BJ (cell line): ENCODE data around the gene KMT2C. TPM values are rescaled to one million over a fixed set of nuclear protein-coding genes. Genes with fewer than 3 reads are reported as not detected.

Source experiments
- CTCF ChIA-PET: fragments of 350-600 bp; formaldehyde crosslinking; extraction: SDS; loops from one replicate; lab custom pipeline; 2021; ENCODE audit warnings: antibody characterized with exemption, inconsistent platforms; lab: Yijun Ruan, JAX
- POLR2A ChIA-PET: fragments of 300-600 bp; sonication (Branson Sonifier 250); formaldehyde crosslinking; extraction: SDS; loops from one replicate; lab custom pipeline; 2021; ENCODE audit warnings: antibody characterized with exemption; lab: Charles Lee
- DNase-seq: peaks from one replicate; pipeline ENCODE4 v3.0.0-alpha.2; 2011; ENCODE audit warnings: low read depth
- H3K27me3 ChIP-seq: 2 replicates; pipeline ENCODE4 v1.6.0; 2011; ENCODE audit warnings: low read length; ENCODE audit not compliant: control insufficient read depth, insufficient read depth
- H3K36me3 ChIP-seq: 2 replicates; pipeline ENCODE4 v1.5.1; 2011; ENCODE audit warnings: low read length; ENCODE audit not compliant: control insufficient read depth, insufficient read depth
- H3K4me3 ChIP-seq: 2 replicates; pipeline ENCODE4 v1.5.1; 2011; ENCODE audit warnings: low read depth, mild to moderate bottlenecking, control low read depth, low read length
- CTCF ChIP-seq: IDR thresholded peaks from 2 replicates; pipeline ENCODE4 v1.5.1; 2011; ENCODE audit warnings: low read depth, mild to moderate bottlenecking, control low read depth, inconsistent platforms, low read length, moderate library complexity; ENCODE audit not compliant: insufficient read depth
- polyA plus RNA-seq: library from polyadenylated mRNA; depleted of rRNA; stranded (reverse); fragments of >200 nt; gene quantifications from 2 replicates; pipeline ENCODE4 v1.2.3, GENCODE V29; 2011

Gene KMT2C
- polyA plus RNA-seq, 1 experiment = 6.9 TPM

- no peaks in the 10 kb centered on the region for H3K27me3 ChIP-seq
- POLR2A ChIA-PET = no interaction called here
- no peak overlapping the region for H3K4me3 ChIP-seq
- peaks cover 21% of the 10 kb centered on the region for H3K36me3 ChIP-seq
- CTCF ChIA-PET = no interaction called here
- no peak for TF ChIP-seq CTCF
- DNase-seq = no peak
Observed at GRCh38 chr7:152185558-152185957, 250.2 kb downstream of the KMT2C start.

GRCh38 chr7:152180587-152180986 lies 255.2 kb downstream of the KMT2C start:
- ChIA-PET POLR2A (no interaction called here), CTCF (no interaction called here)
- no peak overlapping the region for H3K4me3 ChIP-seq
- H3K27me3 ChIP-seq = no peaks in the 10 kb centered on the region
- H3K36me3 ChIP-seq = peaks cover 27% of the 10 kb centered on the region
- no peak for DNase-seq
- TF ChIP-seq CTCF = no peak

- no peaks in the 10 kb centered on the region for H3K27me3 ChIP-seq
- H3K4me3 ChIP-seq = no peak overlapping the region
- no peak for DNase-seq
- TF ChIP-seq CTCF = no peak
- ChIA-PET CTCF (no interaction called here), POLR2A (no interaction called here)
- peaks cover 29% of the 10 kb centered on the region for H3K36me3 ChIP-seq
Observed at GRCh38 chr7:152180048-152180447, 255.8 kb downstream of the KMT2C start.

GRCh38 chr7:152178405-152179058 lies 257.3 kb downstream of the KMT2C start:
- DNase-seq = no peak
- ChIA-PET CTCF (no interaction called here), POLR2A (no interaction called here)
- Histone ChIP-seq H3K27me3 (no peaks in the 10 kb centered on the region), H3K36me3 (peaks cover 27% of the 10 kb centered on the region), H3K4me3 (no peak overlapping the region)
- no peak for TF ChIP-seq CTCF

GRCh38 chr7:152177681-152178404 lies 258.0 kb downstream of the KMT2C start:
- DNase-seq = no peak
- no peak for TF ChIP-seq CTCF
- Histone ChIP-seq H3K4me3 (no peak overlapping the region), H3K36me3 (peaks cover 27% of the 10 kb centered on the region), H3K27me3 (no peaks in the 10 kb centered on the region)
- POLR2A ChIA-PET = no interaction called here
- CTCF ChIA-PET = no interaction called here
